GM12878 (cell line): ENCODE results near the gene PERCC1. TPM values are rescaled to one million over a fixed set of nuclear protein-coding genes. Genes with fewer than 3 reads are reported as not detected.

Experiments
- ATAC-seq: fragments of 200-7000 bp; cut with Tn5 transposase; 3 replicates; pipeline ENCODE4 v1.9.1; 2020; ENCODE audit warnings: mild to moderate bottlenecking, moderate library complexity
- BruUV-seq: library from RNA; stranded (reverse); fragments of 400-500 nt; replicated peaks from 2 replicates; lab custom pipeline; 2021; lab: Mats Ljungman, UMichigan
- CTCF ChIA-PET: fragments of 300-600 bp; sonication (Branson Sonifier 250); formaldehyde crosslinking; extraction: SDS; loops from one replicate; lab custom pipeline; 2021; ENCODE audit warnings: inconsistent platforms; lab: Yijun Ruan, JAX
- POLR2A ChIA-PET: fragments of 350-600 bp; formaldehyde crosslinking; extraction: SDS; loops from one replicate; lab custom pipeline; 2021; ENCODE audit warnings: inconsistent platforms; lab: Charles Lee
- RAD21 ChIA-PET: fragments of 300-600 bp; sonication (Branson Sonifier 250); formaldehyde crosslinking; loops from one replicate; lab custom pipeline; 2023; ENCODE audit warnings: antibody characterized with exemption; ENCODE audit not compliant: unreplicated experiment; lab: Charles Lee
- SMC1A ChIA-PET: fragments of 300-600 bp; sonication (Branson Sonifier 250); formaldehyde crosslinking; loops from one replicate; lab custom pipeline; 2023; ENCODE audit not compliant: unreplicated experiment, uncharacterized antibody; lab: Charles Lee
- DNase-seq: peaks from one replicate; pipeline ENCODE4 v3.0.0-alpha.2; 2011; ENCODE audit warnings: low read depth, low spot score
- FAIRE-seq: peaks from 3 replicates; lab custom pipeline; 2011; peaks lifted over from hg19 to GRCh38; lab: Jason Lieb, UNC
- H2AFZ ChIP-seq: 2 replicates; pipeline ENCODE4 v1.6.0; 2011; ENCODE audit warnings: low read depth, low read length, control low read depth; ENCODE audit not compliant: control insufficient read depth
- H3K27ac ChIP-seq: 2 replicates; pipeline ENCODE4 v1.5.1; 2011; ENCODE audit warnings: control low read depth; ENCODE audit not compliant: control insufficient read depth, insufficient read depth
- H3K27me3 ChIP-seq, 2 experiments: replicated peaks in 1 of 2; 2 replicates each; pipeline versions ENCODE4 v1.6.0 to v1.6.1; 2011; ENCODE audit warnings: low read length in 1 of 2; ENCODE audit not compliant: control insufficient read depth in 2 of 2, insufficient read depth in 2 of 2
- H3K36me3 ChIP-seq, 2 experiments: 2 replicates each; pipeline ENCODE4 v1.5.1; 2011; ENCODE audit warnings: low read length in 1 of 2; ENCODE audit not compliant: control insufficient read depth in 2 of 2, insufficient read depth in 2 of 2
- H3K4me1 ChIP-seq: 2 replicates; pipeline ENCODE4 v1.6.1; 2011; ENCODE audit warnings: mild to moderate bottlenecking, low read length, moderate library complexity, mixed read lengths; ENCODE audit not compliant: control insufficient read depth, insufficient read depth
- H3K4me2 ChIP-seq: 2 replicates; pipeline ENCODE4 v1.6.0; 2011; ENCODE audit warnings: control low read depth; ENCODE audit not compliant: control insufficient read depth, insufficient read depth
- H3K4me3 ChIP-seq: fragments of 200-600 bp; sonication (generic); 2 replicates; pipeline ENCODE4 v1.5.1; 2016
- H3K79me2 ChIP-seq: 2 replicates; pipeline ENCODE4 v1.6.0; 2011; ENCODE audit warnings: low read length; ENCODE audit not compliant: control insufficient read depth, insufficient read depth
- H3K9ac ChIP-seq: 2 replicates; pipeline ENCODE4 v1.8.0; 2011; ENCODE audit warnings: low read length, control low read depth, mixed read lengths; ENCODE audit not compliant: control insufficient read depth, insufficient read depth
- H3K9me3 ChIP-seq: replicated peaks from 3 replicates; pipeline ENCODE4 v1.5.1; 2011; ENCODE audit warnings: mild to moderate bottlenecking, low read length; ENCODE audit not compliant: control insufficient read depth, insufficient read depth
- H4K20me1 ChIP-seq: 2 replicates; pipeline ENCODE4 v1.6.0; 2011; ENCODE audit not compliant: control insufficient read depth, insufficient read depth
- CBFB ChIP-seq: IDR thresholded peaks from 2 replicates; pipeline ENCODE4 v1.6.1; 2016; ENCODE audit warnings: antibody characterized with exemption, low read depth
- CEBPB ChIP-seq, 2 experiments: fragments of 150-350 bp in 1 of 2; IDR thresholded peaks; 2 replicates each; pipeline ENCODE4 v1.6.1; 2012 to 2014; ENCODE audit warnings: low read depth in 2 of 2, low read length in 2 of 2, borderline replicate concordance in 1 of 2, inconsistent platforms in 1 of 2
- EP300 ChIP-seq, 2 experiments: fragments of 150-350 bp in 1 of 2; IDR thresholded peaks; 2 replicates each; pipeline ENCODE4 v1.6.1; 2011 to 2012; ENCODE audit warnings: low read depth in 2 of 2, low read length in 2 of 2, borderline replicate concordance in 1 of 2, improper control_type of control experiment in 1 of 2, inconsistent platforms in 1 of 2; ENCODE audit not compliant: control insufficient read depth in 1 of 2
- HDAC6 ChIP-seq: fragments of 200-600 bp; sonication (generic); IDR thresholded peaks from one replicate; pipeline ENCODE4 v1.8.0; 2017; ENCODE audit warnings: antibody characterized with exemption; ENCODE audit not compliant: unreplicated experiment
- IKZF1 ChIP-seq: fragments of 450-650 bp; conservative IDR thresholded peaks from 2 replicates; pipeline ENCODE4 v1.6.1; 2017; ENCODE audit warnings: antibody characterized with exemption, mild to moderate bottlenecking
- JUND ChIP-seq: IDR thresholded peaks from 2 replicates; pipeline ENCODE4 v1.6.1; 2012; ENCODE audit warnings: low read depth, mild to moderate bottlenecking, low read length, improper control_type of control experiment, moderate library complexity
- MEF2A ChIP-seq: IDR thresholded peaks from 2 replicates; pipeline ENCODE4 v1.6.1; 2011; ENCODE audit warnings: low read depth, mild to moderate bottlenecking, low read length, moderate library complexity; ENCODE audit not compliant: insufficient read depth
- NR2F1 ChIP-seq: fragments of 450-650 bp; conservative IDR thresholded peaks from 2 replicates; pipeline ENCODE4 v1.6.1; 2017; ENCODE audit warnings: mild to moderate bottlenecking
- POLR2A ChIP-seq: IDR thresholded peaks from 2 replicates; pipeline ENCODE4 v1.6.1; 2011; ENCODE audit warnings: low read depth, mild to moderate bottlenecking, low read length
- REST ChIP-seq: IDR thresholded peaks from 2 replicates; pipeline ENCODE4 v1.6.1; 2012; ENCODE audit warnings: mild to moderate bottlenecking, low read depth, low read length
- SREBF2 ChIP-seq: IDR thresholded peaks from 2 replicates; pipeline ENCODE4 v1.6.1; 2012; ENCODE audit warnings: mild to moderate bottlenecking, low read length
- WRNIP1 ChIP-seq: IDR thresholded peaks from 2 replicates; pipeline ENCODE4 v1.6.1; 2011; ENCODE audit warnings: low read depth, low read length, improper control_type of control experiment, borderline replicate concordance
- ZNF384 ChIP-seq: IDR thresholded peaks from 2 replicates; pipeline ENCODE4 v1.6.1; 2012; ENCODE audit warnings: low read depth, mild to moderate bottlenecking, low read length, improper control_type of control experiment, borderline replicate concordance
- WGBS: methylation state at CpG from one replicate; pipeline ENCODE4 v1.1.6; 2016; ENCODE audit warnings: low lambda C conversion rate; ENCODE audit not compliant: insufficient replicate concordance, insufficient coverage; ENCODE audit errors: missing lambda C conversion rate; 5-methylcytosine and 5-hydroxymethylcytosine counted together
- in situ Hi-C: fragments of 300-500 bp; cut with MboI; formaldehyde crosslinking; loops from 9 replicates; pipeline ENCODE4 v1.14.3; 2018; ENCODE audit warnings: mixed read lengths
- intact Hi-C: fragments of 100-400 bp; cut with micrococcal nuclease; formaldehyde crosslinking; loops from one replicate; pipeline ENCODE4 v1.14.2; 2022; ENCODE audit not compliant: unreplicated experiment
- polyA plus RNA-seq, 11 experiments: library from polyadenylated mRNA; depleted of rRNA in 4 of 11; unstranded in 6 of 11; stranded (reverse) in 5 of 11; fragments of >200 nt; fragmentation: Nextera tagmentation in 4 of 11; fragmentation: Illumina TruSeq in 1 of 11; extraction: Ambion mirVana in 4 of 11; extraction: Trizol in 1 of 11; gene quantifications; 1 replicate in 1 of 11; 2 replicates in 10 of 11; pipeline versions ENCODE4 v1.2.1 to v1.2.3, GENCODE V29; 2011 to 2016; ENCODE audit warnings: inconsistent platforms in 2 of 11, missing spikeins in 2 of 11, low read depth in 1 of 11
- total RNA-seq, 4 experiments: library from RNA; depleted of rRNA in 3 of 4; stranded (reverse); fragments of >200 nt in 3 of 4; fragmentation: Illumina TruSeq in 1 of 4; extraction: Trizol in 1 of 4; gene quantifications; 2 replicates each; pipeline versions ENCODE4 v1.2.1 to v1.2.3, GENCODE V29; 2013 to 2021
- TF ChIP-seq, protein P1 (sequence below): fragments of 450-650 bp; formaldehyde crosslinking; IDR thresholded peaks from 2 replicates; pipeline ENCODE4 v1.5.0; 2022; ENCODE audit warnings: mild to moderate bottlenecking, missing genetic modification characterization

The PERCC1 gene
- total and polyA plus RNA-seq, 10 of the 15 experiments (the other 5 are each of a cell fraction or from before 2014, with no cell fraction given) = not detected

DNA sequence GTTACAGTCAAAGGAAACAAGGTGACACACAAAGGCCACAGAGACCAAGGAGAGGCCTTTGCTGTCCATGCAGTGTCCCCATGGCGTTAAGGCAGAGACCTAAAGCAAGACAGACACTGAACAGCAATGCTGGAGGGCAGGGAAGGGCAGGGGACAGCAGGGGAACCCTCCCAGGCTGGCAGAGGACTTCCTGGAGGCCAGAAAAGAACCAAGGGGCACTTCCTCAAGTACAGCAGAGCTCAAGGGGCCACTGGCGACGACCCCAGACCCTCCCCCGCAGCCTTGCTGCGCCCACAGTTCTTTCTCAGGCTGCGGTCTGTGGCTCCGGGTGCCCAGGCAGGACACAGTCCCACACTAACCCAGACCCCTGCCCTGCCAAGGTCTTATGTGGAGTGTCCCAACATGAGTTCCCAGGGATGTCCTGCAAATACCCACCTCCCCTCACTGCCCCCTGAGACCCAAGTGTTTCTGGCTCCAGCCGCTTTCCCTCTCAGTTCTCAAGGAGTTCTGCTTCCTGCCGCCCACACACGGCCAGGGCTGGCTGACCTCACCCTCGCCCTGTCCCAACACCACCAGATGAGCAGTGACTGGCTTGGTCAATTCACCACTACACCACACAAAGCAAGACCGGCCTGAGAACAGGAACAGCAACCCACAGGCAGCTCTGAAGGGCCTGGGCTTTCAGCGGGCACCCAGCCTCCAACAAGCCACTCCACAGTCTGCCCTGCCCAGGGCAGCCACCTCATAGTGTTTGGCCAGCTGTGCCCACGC is 39.8 kb downstream of the PERCC1 start (continued):
- TF ChIP-seq REST (no peak), IKZF1 (peak; percentile 63; the same call in 1 of the 2 replicates), WRNIP1 (no peak), CBFB (no peak)

- CTCF ChIA-PET = interaction anchor here (0.6 to 1.2 kb wide), 4 partner anchors 43 to 811 kb away, joined by 3 to 4 read pairs (median 3); partner anchors contain the start of gene MAPK8IP3
- RAD21 ChIA-PET = interaction anchor here (1.3 kb wide), 1 partner anchor 50 kb away, joined by 3 read pairs; no protein-coding TSS in a partner anchor
- Histone ChIP-seq H3K4me3 (peak overlapping the region; percentile 41), H3K36me3 (no peaks in the 10 kb centered on the region), H4K20me1 (no peaks in the 10 kb centered on the region), H3K79me2 (peaks cover 59% of the 10 kb centered on the region), H3K4me2 (peak overlapping the region; percentile 87), H3K27ac (peak overlapping the region; percentile 92), H3K27me3 (no peaks in the 10 kb centered on the region), H2AFZ (peak overlapping the region; percentile 47), H3K9me3 (no peaks in the 10 kb centered on the region), H3K4me1 (peaks cover 20% of the 10 kb centered on the region), H3K9ac (peak overlapping the region; percentile 75)
- DNase-seq (no peak), ATAC-seq (no peak), FAIRE-seq (no peak)
- WGBS = 87% methylated on average over 26 of the region's 26 CpGs
- SMC1A ChIA-PET = interaction anchor here (0.9 kb wide), 1 partner anchor 51 kb away, joined by 3 read pairs; the partner anchor contains the start of gene UQCC4
- intact Hi-C loops = loop anchor here (5.0 kb wide), 1 partner anchor 49 kb away; the partner anchor contains the start of gene UQCC4
- no TSS peak for BruUV-seq
- in situ Hi-C loops = no loop called here
- POLR2A ChIA-PET = interaction anchor here (0.5 to 1.8 kb wide), 8 partner anchors 8 to 395 kb away, joined by 3 to 7 read pairs (median 4); partner anchors contain the start of genes TELO2 and UQCC4
- TF ChIP-seq NR2F1 = no peak
- TF ChIP-seq, protein P1, sequence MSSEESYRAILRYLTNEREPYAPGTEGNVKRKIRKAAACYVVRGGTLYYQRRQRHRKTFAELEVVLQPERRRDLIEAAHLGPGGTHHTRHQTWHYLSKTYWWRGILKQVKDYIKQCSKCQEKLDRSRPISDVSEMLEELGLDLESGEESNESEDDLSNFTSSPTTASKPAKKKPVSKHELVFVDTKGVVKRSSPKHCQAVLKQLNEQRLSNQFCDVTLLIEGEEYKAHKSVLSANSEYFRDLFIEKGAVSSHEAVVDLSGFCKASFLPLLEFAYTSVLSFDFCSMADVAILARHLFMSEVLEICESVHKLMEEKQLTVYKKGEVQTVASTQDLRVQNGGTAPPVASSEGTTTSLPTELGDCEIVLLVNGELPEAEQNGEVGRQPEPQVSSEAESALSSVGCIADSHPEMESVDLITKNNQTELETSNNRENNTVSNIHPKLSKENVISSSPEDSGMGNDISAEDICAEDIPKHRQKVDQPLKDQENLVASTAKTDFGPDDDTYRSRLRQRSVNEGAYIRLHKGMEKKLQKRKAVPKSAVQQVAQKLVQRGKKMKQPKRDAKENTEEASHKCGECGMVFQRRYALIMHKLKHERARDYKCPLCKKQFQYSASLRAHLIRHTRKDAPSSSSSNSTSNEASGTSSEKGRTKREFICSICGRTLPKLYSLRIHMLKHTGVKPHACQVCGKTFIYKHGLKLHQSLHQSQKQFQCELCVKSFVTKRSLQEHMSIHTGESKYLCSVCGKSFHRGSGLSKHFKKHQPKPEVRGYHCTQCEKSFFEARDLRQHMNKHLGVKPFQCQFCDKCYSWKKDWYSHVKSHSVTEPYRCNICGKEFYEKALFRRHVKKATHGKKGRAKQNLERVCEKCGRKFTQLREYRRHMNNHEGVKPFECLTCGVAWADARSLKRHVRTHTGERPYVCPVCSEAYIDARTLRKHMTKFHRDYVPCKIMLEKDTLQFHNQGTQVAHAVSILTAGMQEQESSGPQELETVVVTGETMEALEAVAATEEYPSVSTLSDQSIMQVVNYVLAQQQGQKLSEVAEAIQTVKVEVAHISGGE = no peak
- TF ChIP-seq HDAC6 = no peak
- TF ChIP-seq ZNF384 = no peak
- TF ChIP-seq MEF2A = no peak
- peak; percentile 26; the same call in 1 of the 2 replicates for TF ChIP-seq POLR2A
- no peak for TF ChIP-seq CEBPB (IDR thresholded peaks at IDR 0.05; ENCODE audit: borderline replicate concordance in 1 of 2, low read depth in 2 of 2, low read length in 2 of 2)
- no peak for TF ChIP-seq JUND
- TF ChIP-seq EP300 (IDR thresholded peaks at IDR 0.05; ENCODE audit: borderline replicate concordance in 1 of 2, control insufficient read depth in 1 of 2, low read depth in 2 of 2, low read length in 2 of 2) = no peak
- no peak for TF ChIP-seq SREBF2
Measured at GRCh38 chr16:1471569-1472194, 40.8 kb downstream of the PERCC1 start.
